Nephron (organoid): ENCODE measurements around the gene NAV1.

Experiments used
- H3K27ac Mint-ChIP-seq, 3 experiments: 2 replicates each; pipeline ENCODE4 v1.8.0; 2020; ENCODE audit warnings: mixed read lengths in 3 of 3, mild to moderate bottlenecking in 2 of 3, moderate library complexity in 1 of 3
- H3K27me3 Mint-ChIP-seq: 2 replicates; pipeline ENCODE4 v1.8.0; 2021; ENCODE audit warnings: low read depth, mild to moderate bottlenecking, moderate library complexity, mixed read lengths
- H3K36me3 Mint-ChIP-seq: 2 replicates; pipeline ENCODE4 v1.8.0; 2020; ENCODE audit warnings: low read depth, mixed read lengths
- H3K4me1 Mint-ChIP-seq: 2 replicates; pipeline ENCODE4 v1.8.0; 2020; ENCODE audit warnings: mixed read lengths
- H3K4me3 Mint-ChIP-seq, 3 experiments: 2 replicates each; pipeline ENCODE4 v1.8.0; 2020; ENCODE audit warnings: mild to moderate bottlenecking in 3 of 3, mixed read lengths in 3 of 3, moderate library complexity in 2 of 3
- H3K9me3 Mint-ChIP-seq: 2 replicates; pipeline ENCODE4 v1.8.0; 2020; ENCODE audit warnings: mixed read lengths
- CTCF ChIP-seq, 3 experiments: fragments of 200-600 bp; sonication (generic); IDR thresholded peaks; one replicate each; pipeline ENCODE4 v1.5.0; 2021; ENCODE audit warnings: antibody characterized with exemption in 3 of 3; ENCODE audit not compliant: unreplicated experiment in 3 of 3

Gene NAV1

GRCh38 chr1:201506092-201506491, 32.8 kb upstream of the NAV1 start:
- H3K27me3 Mint-ChIP-seq: peaks cover 7% of the 10 kb centered on the region
- H3K4me3 Mint-ChIP-seq: peak overlapping the region; percentile 19 to 51 (median 40)
- H3K27ac Mint-ChIP-seq: peak overlapping the region; percentile 91 to 99 (median 96)
- H3K9me3 Mint-ChIP-seq: no peaks in the 10 kb centered on the region
- H3K4me1 Mint-ChIP-seq: peaks cover 59% of the 10 kb centered on the region
- no peak for TF ChIP-seq CTCF (IDR thresholded peaks at IDR 0.05; ENCODE audit: unreplicated experiment in 3 of 3)
- H3K36me3 Mint-ChIP-seq: no peaks in the 10 kb centered on the region

- peak within 1 kb of the TSS; percentile 19 to 51 (median 40) for H3K4me3 Mint-ChIP-seq
- H3K36me3 Mint-ChIP-seq: no peaks in the 10 kb centered on the region
- H3K27ac Mint-ChIP-seq: peak within 1 kb of the TSS; percentile 91 to 99 (median 96)
- no peaks in the 10 kb centered on the region for H3K9me3 Mint-ChIP-seq
- peaks cover 60% of the 10 kb centered on the region for H3K4me1 Mint-ChIP-seq
- H3K27me3 Mint-ChIP-seq: peaks cover 7% of the 10 kb centered on the region
- TF ChIP-seq CTCF (IDR thresholded peaks at IDR 0.05; ENCODE audit: unreplicated experiment in 3 of 3): no peak
These were observed 32.2 kb upstream of the NAV1 start, which contains the start of gene CSRP1 for GRCh38 chr1:201506557-201507359. Gene CSRP1, minus strand, starts transcription at chr1:201507123. Its CDS starts 10,820 bp downstream, at chr1:201496303.

- Mint-ChIP-seq H3K9me3 (no peaks in the 10 kb centered on the region), H3K27me3 (peaks cover 7% of the 10 kb centered on the region), H3K27ac (peak overlapping the region; percentile 40 to 69 (median 53)), H3K4me1 (peaks cover 60% of the 10 kb centered on the region), H3K36me3 (no peaks in the 10 kb centered on the region), H3K4me3 (no peak overlapping the region)
- TF ChIP-seq CTCF (IDR thresholded peaks at IDR 0.05; ENCODE audit: unreplicated experiment in 3 of 3): no peak
These were observed 31.6 kb upstream of the NAV1 start for GRCh38 chr1:201507360-201507675.

GRCh38 chr1:201508809-201509208, 30.1 kb upstream of the NAV1 start:
- Mint-ChIP-seq H3K9me3 (no peaks in the 10 kb centered on the region), H3K4me1 (peaks cover 60% of the 10 kb centered on the region), H3K4me3 (no peak overlapping the region), H3K27me3 (peaks cover 7% of the 10 kb centered on the region), H3K36me3 (no peaks in the 10 kb centered on the region), H3K27ac (peak overlapping the region in 2 of 3 experiments; percentile 63 to 75)
- TF ChIP-seq CTCF (IDR thresholded peaks at IDR 0.05; ENCODE audit: unreplicated experiment in 3 of 3): no peak

GRCh38 chr1:201509601-201510374, 29.1 kb upstream of the NAV1 start:
- H3K27me3 Mint-ChIP-seq: peaks cover 7% of the 10 kb centered on the region

More at GRCh38 chr1:201509601-201510374, 29.1 kb upstream of the NAV1 start:
- Mint-ChIP-seq H3K36me3 (no peaks in the 10 kb centered on the region), H3K9me3 (no peaks in the 10 kb centered on the region), H3K4me3 (no peak overlapping the region), H3K27ac (peak overlapping the region in 2 of 3 experiments; percentile 63 to 75), H3K4me1 (peaks cover 54% of the 10 kb centered on the region)
- TF ChIP-seq CTCF (IDR thresholded peaks at IDR 0.05; ENCODE audit: unreplicated experiment in 3 of 3): no peak
